WTC11 (cell line): ENCODE measurements around the gene IL37. TPM values are rescaled to one million over a fixed set of nuclear protein-coding genes. Genes with fewer than 3 reads are reported as not detected.
"Not testable (repeated sequence)": the region's sequence is repeated elsewhere in the genome, so short reads cannot be mapped to it uniquely, and the experiment has no call there.

ENCODE experiments used
- ATAC-seq: fragments of 200-7000 bp; cut with Tn5 transposase; 2 replicates; pipeline ENCODE4 v1.10.0; 2021; ENCODE audit warnings: mild to moderate bottlenecking, moderate library complexity
- CTCF ChIA-PET: fragments of 300-600 bp; sonication (Branson Sonifier 250); formaldehyde crosslinking; loops from one replicate; lab custom pipeline; 2021; ENCODE audit warnings: antibody characterized with exemption; lab: Charles Lee
- POLR2A ChIA-PET: fragments of 350-600 bp; sonication (Branson Sonifier 250); formaldehyde crosslinking; loops from one replicate; lab custom pipeline; 2021; ENCODE audit warnings: antibody characterized with exemption; lab: Charles Lee
- DNase-seq: peaks from one replicate; pipeline ENCODE4 v3.0.0; 2021; ENCODE audit warnings: low spot score
- H3K27ac Mint-ChIP-seq: 2 replicates; pipeline ENCODE4 v1.8.0; 2021; ENCODE audit warnings: mixed read lengths
- H3K27me3 Mint-ChIP-seq: 2 replicates; pipeline ENCODE4 v1.8.0; 2021; ENCODE audit warnings: low read depth, mild to moderate bottlenecking, moderate library complexity, mixed read lengths
- H3K36me3 Mint-ChIP-seq: 2 replicates; pipeline ENCODE4 v1.8.0; 2021; ENCODE audit warnings: mixed read lengths
- H3K4me1 Mint-ChIP-seq: 2 replicates; pipeline ENCODE4 v1.8.0; 2022; ENCODE audit warnings: mixed read lengths
- H3K4me3 Mint-ChIP-seq: 2 replicates; pipeline ENCODE4 v1.8.0; 2021; ENCODE audit warnings: mild to moderate bottlenecking, moderate library complexity, mixed read lengths
- H3K9me3 Mint-ChIP-seq: 2 replicates; pipeline ENCODE4 v1.8.0; 2021; ENCODE audit warnings: mixed read lengths
- ARID4B ChIP-seq: sonication (generic); formaldehyde crosslinking; IDR thresholded peaks from 2 replicates; pipeline ENCODE4 v1.8.0; 2023; ENCODE audit warnings: missing genetic modification reagents, mild to moderate bottlenecking, borderline replicate concordance
- ELF4 ChIP-seq: sonication (generic); formaldehyde crosslinking; IDR thresholded peaks from 2 replicates; pipeline ENCODE4 v1.8.1; 2022; ENCODE audit warnings: low read depth, mild to moderate bottlenecking, moderate library complexity, missing genetic modification reagents
- GABPB1 ChIP-seq: sonication (generic); formaldehyde crosslinking; IDR thresholded peaks from 2 replicates; pipeline ENCODE4 v1.8.1; 2023; ENCODE audit warnings: mild to moderate bottlenecking, missing genetic modification reagents
- HMGXB4 ChIP-seq: sonication (generic); formaldehyde crosslinking; IDR thresholded peaks from 2 replicates; pipeline ENCODE4 v1.8.1; 2023; ENCODE audit warnings: mild to moderate bottlenecking, moderate library complexity, missing genetic modification reagents
- MXD4 ChIP-seq: fragments of 250-450 bp; sonication (Bioruptor Pico); IDR thresholded peaks from 2 replicates; pipeline ENCODE4 v1.8.0; 2021; ENCODE audit warnings: mild to moderate bottlenecking, moderate library complexity, borderline replicate concordance
- NR2C2 ChIP-seq: sonication (generic); formaldehyde crosslinking; IDR thresholded peaks from 2 replicates; pipeline ENCODE4 v1.8.0; 2022; ENCODE audit warnings: mild to moderate bottlenecking, missing genetic modification reagents
- PRDM15 ChIP-seq: sonication (generic); formaldehyde crosslinking; IDR thresholded peaks from 2 replicates; pipeline ENCODE4 v1.8.0; 2022; ENCODE audit warnings: missing genetic modification reagents
- SMAD3 ChIP-seq: sonication (generic); formaldehyde crosslinking; IDR thresholded peaks from 2 replicates; pipeline ENCODE4 v1.8.0; 2022; ENCODE audit warnings: missing genetic modification reagents, mild to moderate bottlenecking, borderline replicate concordance
- SOX15 ChIP-seq: fragments of 250-450 bp; sonication (Bioruptor Pico); IDR thresholded peaks from 2 replicates; pipeline ENCODE4 v1.9.0; 2021; ENCODE audit warnings: mild to moderate bottlenecking
- ZNF121 ChIP-seq: sonication (generic); formaldehyde crosslinking; IDR thresholded peaks from 2 replicates; pipeline ENCODE4 v1.8.0; 2023; ENCODE audit warnings: missing genetic modification reagents
- ZNF219 ChIP-seq: sonication (generic); formaldehyde crosslinking; IDR thresholded peaks from 2 replicates; pipeline ENCODE4 v1.8.0; 2023; ENCODE audit warnings: missing genetic modification reagents, mild to moderate bottlenecking, borderline replicate concordance
- ZNF317 ChIP-seq: sonication (generic); formaldehyde crosslinking; IDR thresholded peaks from 2 replicates; pipeline ENCODE4 v1.8.1; 2023; ENCODE audit warnings: low read depth, mild to moderate bottlenecking, moderate library complexity, missing genetic modification reagents, borderline replicate concordance
- ZNF512 ChIP-seq: sonication (generic); formaldehyde crosslinking; IDR thresholded peaks from 2 replicates; pipeline ENCODE4 v1.8.1; 2022; ENCODE audit warnings: missing genetic modification reagents, borderline replicate concordance
- ZNF532 ChIP-seq: fragments of 250-450 bp; sonication (Bioruptor Pico); IDR thresholded peaks from 2 replicates; pipeline ENCODE4 v1.9.0; 2021; ENCODE audit warnings: mild to moderate bottlenecking, borderline replicate concordance
- total RNA-seq: library from RNA; stranded (reverse); gene quantifications from 3 replicates; pipeline ENCODE4 v1.2.3, GENCODE V29; 2021

Gene IL37
- total RNA-seq, 1 experiment from 2014 or later, result 0.48 TPM

- no peak overlapping the region for H3K27ac Mint-ChIP-seq
- CTCF ChIA-PET, result no interaction called here
- H3K9me3 Mint-ChIP-seq, result 0 out of 2 replicates have a peak, but pooled peaks cover 3% of the 10 kb centered on the region
- no peaks in the 10 kb centered on the region for H3K36me3 Mint-ChIP-seq
- H3K27me3 Mint-ChIP-seq, result peaks cover 10% of the 10 kb centered on the region
- TF ChIP-seq ELF4 (CRISPR knock-in tag), result no peak
- TF ChIP-seq GABPB1, result no peak
- no peak for TF ChIP-seq ZNF219
- no peak for TF ChIP-seq ZNF317 (CRISPR knock-in tag)
- no peak for TF ChIP-seq ZNF121 (CRISPR knock-in tag)
- TF ChIP-seq SOX15 (CRISPR knock-in tag), result no peak
- POLR2A ChIA-PET, result no interaction called here
- H3K4me1 Mint-ChIP-seq, result no peaks in the 10 kb centered on the region
- ATAC-seq (no peak), DNase-seq (no peak)
- H3K4me3 Mint-ChIP-seq, result no peak overlapping the region
These were observed 13.4 kb upstream of the IL37 start for GRCh38 chr2:112897624-112897978.

- peaks cover 16% of the 10 kb centered on the region for H3K27me3 Mint-ChIP-seq
- ATAC-seq, H3K27ac Mint-ChIP-seq, H3K36me3 Mint-ChIP-seq, POLR2A ChIA-PET, H3K4me3 Mint-ChIP-seq, H3K9me3 Mint-ChIP-seq, DNase-seq, H3K4me1 Mint-ChIP-seq: not testable (repeated sequence)
- CTCF ChIA-PET, result interaction anchor here (1.8 to 3.3 kb wide), 4 partner anchors 16 to 49 kb away, joined by 6 to 12 read pairs (median 7); no protein-coding TSS in a partner anchor
These were observed 9.4 kb upstream of the IL37 start for GRCh38 chr2:112901431-112902065.

- no peak overlapping the region for H3K4me3 Mint-ChIP-seq
- ChIA-PET CTCF (interaction anchor here (0.8 to 3.3 kb wide), 4 partner anchors 18 to 153 kb away, joined by 3 to 12 read pairs (median 6); no protein-coding TSS in a partner anchor), POLR2A (no interaction called here)
- H3K9me3 Mint-ChIP-seq, result peaks cover 3% of the 10 kb centered on the region; the same call in 1 of the 2 replicates
- H3K27me3 Mint-ChIP-seq, result peaks cover 16% of the 10 kb centered on the region
- ATAC-seq (no peak), DNase-seq (no peak)
- no peaks in the 10 kb centered on the region for H3K36me3 Mint-ChIP-seq
- H3K27ac Mint-ChIP-seq, result no peak overlapping the region
- no peaks in the 10 kb centered on the region for H3K4me1 Mint-ChIP-seq
- TF ChIP-seq ZNF512 (CRISPR knock-in tag) (no peak), SMAD3 (CRISPR knock-in tag) (no peak), ARID4B (CRISPR knock-in tag) (no peak), MXD4 (no peak), GABPB1 (no peak), ZNF532 (CRISPR knock-in tag) (no peak), NR2C2 (CRISPR knock-in tag) (no peak), HMGXB4 (CRISPR knock-in tag) (no peak), PRDM15 (no peak)
These were observed 8.1 kb upstream of the IL37 start for GRCh38 chr2:112902816-112903215.
